GM21526 (cell line): ENCODE data around the gene TM9SF3.

Source experiments
- ATAC-seq: cut with Tn5 transposase; IDR thresholded peaks from one replicate; pipeline ENCODE4 v1.9.1; 2021; ENCODE audit warnings: moderate library complexity; ENCODE audit not compliant: unreplicated experiment, low FRiP score

TM9SF3 gene

GRCh38 chr10:96482815-96483588 is 103.8 kb downstream of the TM9SF3 start:
- ATAC-seq, result no peak

DNA sequence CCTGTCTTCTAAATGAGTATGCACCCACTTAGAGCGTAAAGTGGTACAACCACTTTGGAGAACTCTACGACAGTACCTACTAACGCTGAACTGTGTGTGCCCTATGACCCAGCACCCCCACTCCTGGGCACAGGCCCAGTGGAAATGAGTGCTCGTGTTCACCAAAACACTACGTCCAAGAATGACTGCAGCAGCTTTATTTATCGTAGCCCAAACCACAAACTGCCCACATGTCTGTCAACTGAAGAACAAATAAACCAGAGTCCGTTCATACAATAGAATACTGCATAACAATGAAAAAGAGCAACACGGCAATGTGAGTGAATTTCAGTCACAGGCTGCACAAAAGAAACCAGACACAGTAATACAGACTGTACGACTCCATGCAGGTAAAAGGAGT is 108.5 kb downstream of the TM9SF3 start:
- no peak for ATAC-seq

DNA sequence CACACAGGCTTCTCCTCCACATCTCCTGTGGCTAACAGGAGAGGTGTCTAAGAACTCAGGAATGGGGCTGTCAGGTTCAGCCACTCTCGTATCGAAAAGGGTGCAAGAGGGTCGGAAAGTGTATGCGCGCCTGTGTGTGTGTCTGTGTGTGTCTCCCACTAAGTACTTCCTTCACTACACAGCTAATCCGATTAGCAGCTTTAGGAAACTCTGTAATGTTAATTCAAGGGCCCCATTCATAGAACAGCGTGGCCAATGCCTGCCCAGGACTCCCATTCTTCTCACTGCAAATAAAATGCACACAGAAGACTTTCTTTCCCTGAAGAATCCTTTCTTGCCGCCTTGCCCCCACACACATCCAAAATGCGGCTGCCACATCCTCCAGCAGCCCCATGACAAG is 112.9 kb downstream of the TM9SF3 start:
- no peak for ATAC-seq

- no peak for ATAC-seq
These were observed 116.6 kb downstream of the TM9SF3 start for GRCh38 chr10:96470116-96470743.

GRCh38 chr10:96468845-96469244 is 118.0 kb downstream of the TM9SF3 start:
- no peak for ATAC-seq
